GM18907 (cell line): ENCODE results near the gene PCSK9.

Source experiments
- ATAC-seq: cut with Tn5 transposase; IDR thresholded peaks from one replicate; pipeline ENCODE4 v1.9.1; 2021; ENCODE audit warnings: mild to moderate bottlenecking, moderate library complexity; ENCODE audit not compliant: unreplicated experiment

Gene PCSK9

GRCh38 chr1:55043011-55043410 lies 3.7 kb downstream of the PCSK9 start:
- ATAC-seq = no peak

DNA sequence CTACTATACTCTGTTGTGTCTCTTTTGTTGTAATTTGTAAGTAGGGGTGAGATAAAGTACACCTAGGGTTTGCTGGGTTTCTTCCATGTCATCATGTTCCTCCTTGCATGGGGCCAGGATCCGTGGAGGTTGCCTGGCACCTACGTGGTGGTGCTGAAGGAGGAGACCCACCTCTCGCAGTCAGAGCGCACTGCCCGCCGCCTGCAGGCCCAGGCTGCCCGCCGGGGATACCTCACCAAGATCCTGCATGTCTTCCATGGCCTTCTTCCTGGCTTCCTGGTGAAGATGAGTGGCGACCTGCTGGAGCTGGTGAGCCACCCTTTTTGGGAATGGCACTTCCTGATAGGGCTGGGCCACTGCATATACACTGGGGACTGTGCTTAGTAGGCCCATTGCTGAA lies 4.4 kb downstream of the PCSK9 start:
- ATAC-seq = no peak

- no peak for ATAC-seq
Measured at GRCh38 chr1:55044617-55045397, 5.5 kb downstream of the PCSK9 start.

DNA sequence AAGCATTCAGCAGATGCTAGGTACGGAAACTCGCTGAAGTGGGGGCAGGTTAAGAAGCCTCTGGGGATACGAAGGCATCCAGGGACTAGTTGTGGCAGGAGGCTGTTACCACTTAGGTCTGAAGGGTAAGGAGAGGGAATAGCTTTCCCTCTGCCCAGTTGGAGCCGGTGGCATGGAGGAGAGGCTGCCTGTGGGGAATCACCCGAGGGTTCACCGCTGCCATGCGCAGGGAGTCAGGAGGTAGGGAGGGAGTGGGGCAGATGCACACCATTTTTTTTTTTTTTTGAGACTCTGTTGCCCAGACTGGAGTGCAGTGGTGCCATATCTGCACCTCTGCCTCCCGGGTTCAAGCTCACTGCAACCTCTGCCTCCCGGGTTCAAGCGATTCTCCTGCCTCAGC lies 6.1 kb downstream of the PCSK9 start:
- no peak for ATAC-seq

- no peak for ATAC-seq
Measured at GRCh38 chr1:55046871-55047270, 7.5 kb downstream of the PCSK9 start.

DNA sequence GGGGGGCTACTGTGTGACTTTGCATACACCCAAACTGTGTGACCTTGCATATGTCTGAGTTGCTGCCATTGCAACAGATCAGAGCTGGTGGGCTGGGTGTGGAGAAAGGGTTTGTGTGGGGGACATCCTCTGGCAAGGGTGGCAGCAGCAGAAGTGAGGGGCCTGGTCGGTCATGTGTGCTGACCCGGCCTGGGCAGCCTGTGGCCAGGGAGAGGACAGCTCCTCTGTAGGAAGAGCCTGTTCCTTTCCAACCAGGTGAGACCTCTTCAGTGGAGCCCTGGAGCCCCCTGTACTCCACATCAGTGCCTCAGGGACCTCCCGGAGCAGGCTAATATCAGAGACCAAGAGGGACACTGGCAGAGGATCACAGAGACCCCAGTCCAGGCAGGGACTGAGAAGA lies 8.3 kb downstream of the PCSK9 start:
- ATAC-seq = no peak

DNA sequence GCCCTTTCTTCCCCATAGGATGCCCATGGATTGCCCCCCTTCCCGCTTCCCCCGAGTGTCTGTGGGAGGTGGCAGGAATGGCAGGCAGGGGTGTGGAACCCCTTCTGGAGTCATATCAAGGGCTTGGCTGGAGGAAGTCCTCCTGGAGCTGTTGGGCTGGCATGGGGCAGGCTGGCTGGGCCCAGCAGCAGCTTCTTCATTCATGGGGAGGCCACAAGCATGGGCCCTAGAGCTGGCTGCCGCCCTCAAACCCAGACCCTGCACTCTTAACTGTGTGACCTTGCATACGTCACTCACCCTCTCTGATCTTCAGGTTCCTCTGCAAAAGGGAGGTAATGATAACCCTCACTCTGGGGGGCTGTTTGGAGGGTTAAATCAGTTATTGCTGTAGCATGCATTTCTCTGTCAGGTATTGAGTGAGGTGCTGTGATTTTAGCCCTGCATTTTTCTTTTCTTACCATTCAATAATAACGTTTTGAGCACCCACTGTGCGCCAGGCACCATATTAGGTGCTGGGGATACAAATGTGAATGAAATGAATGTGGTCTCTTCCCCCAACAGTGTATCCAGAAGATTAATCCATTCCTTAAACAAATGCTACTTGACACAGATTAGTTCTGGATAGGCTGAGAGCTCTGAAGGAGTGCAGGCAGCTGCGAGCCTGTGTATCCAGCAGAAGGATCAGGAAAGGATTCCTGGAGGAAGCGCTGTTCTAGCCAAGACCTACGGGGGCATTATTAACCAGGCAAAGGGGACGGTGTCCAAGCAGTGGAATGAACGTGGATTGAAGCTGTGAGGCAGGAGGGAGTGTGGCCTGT lies 9.3 kb downstream of the PCSK9 start:
- no peak for ATAC-seq

- ATAC-seq = no peak
Measured at GRCh38 chr1:55049271-55049913, 10.0 kb downstream of the PCSK9 start.

DNA sequence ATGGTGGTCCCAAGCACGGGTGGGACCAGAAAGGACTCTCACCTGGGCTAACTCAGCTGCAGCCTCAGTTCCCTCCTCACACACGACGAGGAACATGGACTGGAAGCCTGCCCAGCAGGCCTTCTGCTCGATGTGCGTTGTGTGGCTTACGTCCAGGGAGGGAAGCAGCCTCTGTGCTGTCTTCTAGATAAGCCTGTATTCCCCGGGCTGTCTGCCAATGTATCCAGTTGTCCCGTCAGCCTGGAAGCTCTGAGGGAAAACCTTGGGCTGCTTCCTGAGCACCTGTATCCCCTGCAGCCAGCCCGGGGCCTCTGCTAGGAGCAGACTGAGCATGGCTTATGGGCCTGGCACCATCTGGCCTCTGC lies 10.5 kb downstream of the PCSK9 start:
- no peak for ATAC-seq

- ATAC-seq = no peak
Measured at GRCh38 chr1:55050283-55050682, 10.9 kb downstream of the PCSK9 start.

DNA sequence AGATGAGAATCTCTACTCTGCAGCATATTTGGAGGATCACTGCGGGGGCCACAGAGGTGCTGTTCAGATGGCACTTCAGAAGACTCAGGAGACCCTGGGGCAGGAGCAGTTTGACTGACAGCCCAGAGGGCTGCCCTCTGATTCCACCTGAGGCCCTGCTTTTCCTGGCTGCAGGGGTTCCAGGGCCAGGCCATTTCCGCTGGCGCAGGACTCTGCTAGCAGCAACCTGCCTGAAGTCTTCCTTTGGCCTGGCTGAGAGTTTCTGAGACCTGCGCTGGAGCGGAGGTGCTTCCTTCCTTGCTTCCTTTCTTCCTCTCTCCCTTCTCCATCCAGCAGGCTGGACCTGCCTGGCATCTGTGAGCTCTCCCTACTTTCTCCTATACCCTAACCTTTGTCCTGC lies 11.8 kb downstream of the PCSK9 start:
- ATAC-seq = no peak

GRCh38 chr1:55051621-55052020 lies 12.3 kb downstream of the PCSK9 start:
- no peak for ATAC-seq

DNA sequence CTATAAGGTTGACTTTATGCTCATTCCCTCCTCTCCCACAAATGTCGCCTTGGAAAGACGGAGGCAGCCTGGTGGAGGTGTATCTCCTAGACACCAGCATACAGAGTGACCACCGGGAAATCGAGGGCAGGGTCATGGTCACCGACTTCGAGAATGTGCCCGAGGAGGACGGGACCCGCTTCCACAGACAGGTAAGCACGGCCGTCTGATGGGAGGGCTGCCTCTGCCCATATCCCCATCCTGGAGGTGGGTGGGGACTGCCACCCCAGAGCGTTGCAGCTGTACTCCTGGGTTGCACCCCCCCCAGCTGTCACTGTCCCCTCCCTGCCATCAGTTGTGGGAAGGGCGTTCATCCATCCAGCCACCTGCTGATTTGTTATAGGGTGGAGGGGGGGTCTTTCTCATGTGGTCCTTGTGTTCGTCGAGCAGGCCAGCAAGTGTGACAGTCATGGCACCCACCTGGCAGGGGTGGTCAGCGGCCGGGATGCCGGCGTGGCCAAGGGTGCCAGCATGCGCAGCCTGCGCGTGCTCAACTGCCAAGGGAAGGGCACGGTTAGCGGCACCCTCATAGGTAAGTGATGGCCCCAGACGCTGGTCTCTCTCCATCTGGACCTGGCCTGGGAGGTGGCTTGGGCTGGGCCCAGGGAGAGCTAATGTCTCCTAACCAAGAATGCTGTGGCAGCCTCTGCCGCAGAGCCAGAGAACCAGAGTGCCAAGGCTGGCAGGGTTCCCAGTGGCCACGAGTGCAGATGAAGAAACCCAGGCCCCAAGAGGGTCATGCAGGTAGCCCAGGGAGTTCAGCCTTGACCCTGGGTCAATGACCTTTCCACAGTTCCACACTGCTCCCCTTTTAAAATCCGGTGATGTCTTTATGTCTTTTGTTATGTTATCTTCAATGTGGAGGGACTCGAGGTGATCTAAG lies 13.1 kb downstream of the PCSK9 start:
- no peak for ATAC-seq

DNA sequence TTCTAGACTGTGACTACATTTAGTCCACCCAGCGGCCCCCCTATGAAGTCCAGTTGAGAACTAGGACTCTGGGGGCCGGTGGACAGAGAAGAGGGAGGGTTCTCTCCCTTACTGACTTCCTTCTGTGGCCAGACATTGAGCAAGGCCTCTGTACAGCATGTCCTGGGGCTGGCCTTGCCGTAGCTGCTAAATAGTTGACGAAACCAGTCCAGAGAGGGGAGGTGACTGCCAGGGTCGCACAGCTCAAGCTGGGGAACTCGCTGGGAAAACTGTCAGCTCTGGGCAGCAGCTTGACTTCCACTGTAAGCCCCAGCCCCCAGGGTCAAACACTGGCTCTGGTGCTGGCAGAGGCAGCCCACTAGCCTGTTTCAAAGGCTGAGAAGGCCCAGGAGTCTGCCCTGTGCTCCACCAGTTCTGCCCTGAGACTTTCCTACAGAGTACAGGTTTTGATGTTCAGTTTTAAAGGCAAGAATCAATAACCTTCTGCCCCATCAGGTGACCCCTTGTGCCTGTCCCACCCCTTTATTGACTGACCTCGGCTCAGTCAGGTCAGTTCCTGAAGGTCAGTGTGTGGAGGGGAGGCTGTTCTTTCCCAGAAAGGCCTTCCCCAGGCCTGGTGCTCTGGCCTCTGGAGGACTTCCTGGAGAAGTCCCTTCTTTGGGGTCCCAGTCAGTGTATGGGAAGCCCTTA lies 14.1 kb downstream of the PCSK9 start:
- ATAC-seq = no peak

DNA sequence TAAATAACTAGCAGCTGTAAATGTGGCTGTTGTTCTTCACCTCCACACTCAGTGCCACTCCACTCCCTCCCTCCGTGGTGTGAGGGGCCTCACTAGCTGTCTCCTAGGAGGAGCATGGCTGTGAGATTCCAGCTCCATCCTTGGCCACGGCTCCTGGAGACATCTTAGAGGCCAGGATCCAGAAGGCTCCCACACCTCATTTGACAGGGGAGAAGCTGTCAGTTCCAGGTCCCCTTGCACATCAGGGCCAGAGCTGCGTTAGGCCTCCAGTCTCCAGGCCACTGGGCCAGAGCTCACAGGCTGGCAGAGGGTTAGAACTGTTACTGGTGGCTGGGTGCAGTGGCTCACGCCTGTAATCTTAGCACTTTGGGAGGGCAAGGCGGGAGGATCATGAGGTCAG lies 15.0 kb downstream of the PCSK9 start:
- ATAC-seq = no peak

- ATAC-seq = no peak
Measured at GRCh38 chr1:55055084-55055882, 15.9 kb downstream of the PCSK9 start.

DNA sequence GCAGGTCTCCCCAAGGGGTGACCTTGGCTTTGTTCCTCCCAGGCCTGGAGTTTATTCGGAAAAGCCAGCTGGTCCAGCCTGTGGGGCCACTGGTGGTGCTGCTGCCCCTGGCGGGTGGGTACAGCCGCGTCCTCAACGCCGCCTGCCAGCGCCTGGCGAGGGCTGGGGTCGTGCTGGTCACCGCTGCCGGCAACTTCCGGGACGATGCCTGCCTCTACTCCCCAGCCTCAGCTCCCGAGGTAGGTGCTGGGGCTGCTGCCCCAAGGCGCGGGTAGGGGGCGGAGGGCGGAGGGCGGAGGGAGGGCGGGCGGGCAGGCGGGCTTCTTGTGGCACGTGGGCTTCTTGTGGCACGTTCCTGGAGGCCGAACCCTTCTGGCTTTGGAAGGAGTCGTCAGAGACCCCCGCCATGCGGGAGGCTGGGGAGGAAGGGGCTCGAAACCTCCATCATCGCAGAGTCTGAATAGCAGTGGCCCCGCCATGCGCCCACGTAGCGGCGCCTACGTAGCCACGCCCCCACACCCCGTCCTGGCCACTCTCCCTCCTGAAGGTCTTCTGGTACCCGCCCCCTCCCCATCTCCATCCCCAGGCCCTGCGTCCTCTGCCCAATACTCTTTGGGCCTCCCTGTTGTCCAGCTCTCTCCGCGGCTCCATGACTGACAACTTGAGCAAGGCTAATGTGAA lies 16.7 kb downstream of the PCSK9 start:
- no peak for ATAC-seq

DNA sequence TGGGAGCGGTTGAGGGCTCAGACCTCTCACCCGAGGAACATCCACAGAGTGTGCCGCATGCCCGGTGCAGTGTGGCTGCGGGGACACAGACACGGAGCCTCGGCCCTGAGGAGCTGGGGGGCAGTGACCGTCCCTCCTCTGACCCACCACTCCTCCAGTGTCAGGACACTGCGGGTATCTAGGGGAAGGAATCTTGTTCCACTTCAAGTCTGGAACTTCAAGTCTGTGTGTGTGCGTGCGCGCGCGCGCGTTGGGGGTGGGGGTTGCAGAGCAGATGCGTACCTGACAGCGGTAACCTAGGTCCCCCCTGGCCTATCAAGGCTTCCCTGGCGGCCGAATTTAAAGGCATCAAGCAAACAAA lies 17.3 kb downstream of the PCSK9 start:
- ATAC-seq = no peak
